ENCODE data around the gene ACTA2.
A peak's percentile ranks its signal among the peaks of the same experiment; 100 is the strongest.

DNA sequence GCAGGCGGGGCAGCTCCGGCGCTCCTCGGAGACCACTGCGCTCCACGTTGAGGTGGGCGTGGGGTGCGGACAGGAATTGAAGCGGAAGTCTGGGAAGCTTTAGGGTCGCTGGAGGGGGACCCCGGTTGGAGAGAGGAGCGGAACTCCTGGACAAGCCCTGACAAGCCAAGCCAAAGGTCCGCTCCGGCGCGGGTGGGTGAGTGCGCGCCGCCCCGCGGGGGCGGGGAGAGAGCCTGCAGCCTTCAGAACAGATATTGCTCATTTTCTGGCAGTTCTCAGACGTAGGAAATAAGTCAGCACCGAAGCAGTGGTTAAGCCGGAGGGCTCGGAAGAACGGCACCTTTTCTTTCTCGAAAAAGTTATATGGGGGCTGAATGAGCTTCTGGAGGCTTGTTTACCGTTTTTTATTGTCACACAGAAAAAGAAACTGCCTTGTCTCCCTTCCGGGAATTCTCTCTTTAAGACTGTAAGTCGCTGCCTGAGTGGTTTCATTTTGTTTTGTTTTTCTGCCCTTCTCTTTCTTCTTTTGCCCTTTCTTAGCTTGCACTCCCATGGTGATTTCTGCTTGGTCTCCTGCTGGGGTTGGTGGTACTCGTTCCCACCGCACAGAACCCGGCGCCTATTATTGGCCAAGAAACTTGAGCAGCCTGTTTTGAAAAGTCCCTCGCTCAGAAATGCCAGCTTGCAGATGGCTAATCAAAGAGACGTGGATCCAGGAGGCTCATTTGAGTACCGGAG is 38.8 kb upstream of the ACTA2 start:
- TF ChIP-seq EP300 (IDR thresholded peaks at IDR 0.05) (no peak), CTCF (IDR thresholded peaks at IDR 0.05) (no peak), POLR2A (IDR thresholded peaks at IDR 0.05) (peak in 1 of 2 donors; percentile 48)
